Neural cell (in vitro differentiated cells): ENCODE results near the gene CRCP. TPM values are rescaled to one million over a fixed set of nuclear protein-coding genes. Genes with fewer than 3 reads are reported as not detected.
"Not testable (repeated sequence)": the region's sequence is repeated elsewhere in the genome, so short reads cannot be mapped to it uniquely, and the experiment has no call there.

Experiments
- H2AFZ ChIP-seq: fragments of 200-600, 300-800 bp; sonication (generic), shearing (Covaris generic); 2 replicates; pipeline ENCODE4 v1.6.0; 2014; ENCODE audit warnings: low read depth, mild to moderate bottlenecking, antibody characterized with exemption, low read length, moderate library complexity
- H3F3A ChIP-seq: fragments of 200-600 bp; shearing (Covaris generic); 2 replicates; pipeline ENCODE4 v1.6.1; 2016; ENCODE audit warnings: mild to moderate bottlenecking, moderate library complexity, mixed read lengths, antibody characterized with exemption, low read length; ENCODE audit not compliant: insufficient read depth, poor library complexity, severe bottlenecking
- H3K27ac ChIP-seq: fragments of 200-600, 300-800 bp; sonication (generic), shearing (Covaris generic); 2 replicates; pipeline ENCODE4 v1.5.1; 2014; ENCODE audit warnings: mild to moderate bottlenecking, low read length, moderate library complexity
- H3K27me3 ChIP-seq: fragments of 300-800, 200-600 bp; sonication (generic), shearing (Covaris generic); 2 replicates; pipeline ENCODE4 v1.6.0; 2014; ENCODE audit warnings: mild to moderate bottlenecking, low read depth, low read length, moderate library complexity; ENCODE audit not compliant: insufficient read depth
- H3K36me3 ChIP-seq: fragments of 300-800, 200-600 bp; sonication (generic), shearing (Covaris generic); 2 replicates; pipeline ENCODE4 v1.5.1; 2014; ENCODE audit warnings: mild to moderate bottlenecking, antibody characterized with exemption, low read length, moderate library complexity; ENCODE audit not compliant: insufficient read depth
- H3K4me2 ChIP-seq: fragments of 300-800, 200-600 bp; sonication (generic), shearing (Covaris generic); 2 replicates; pipeline ENCODE4 v1.6.0; 2014; ENCODE audit warnings: mild to moderate bottlenecking, low read length
- H3K4me3 ChIP-seq: fragments of 300-800, 200-600 bp; sonication (generic), shearing (Covaris generic); 2 replicates; pipeline ENCODE4 v1.5.1; 2014; ENCODE audit warnings: mild to moderate bottlenecking, low read length, moderate library complexity
- H3K79me2 ChIP-seq: fragments of 200-600 bp; shearing (Covaris generic); replicated peaks from 2 replicates; pipeline ENCODE4 v1.6.0; 2014; ENCODE audit warnings: mild to moderate bottlenecking, low read length, moderate library complexity; ENCODE audit not compliant: insufficient read depth
- H3K9ac ChIP-seq: fragments of 300-800, 200-600 bp; sonication (generic), shearing (Covaris generic); 2 replicates; pipeline ENCODE4 v1.6.1; 2016; ENCODE audit warnings: mild to moderate bottlenecking, low read length, mixed read lengths
- H3K9me2 ChIP-seq: fragments of 200-600 bp; shearing (Covaris generic); 2 replicates; pipeline ENCODE4 v1.6.1; 2016; ENCODE audit warnings: mild to moderate bottlenecking, low read length, mixed read lengths; ENCODE audit not compliant: insufficient read depth
- H3K9me3 ChIP-seq: fragments of 200-600, 300-800 bp; sonication (generic), shearing (Covaris generic); 2 replicates; pipeline ENCODE4 v1.6.1; 2016; ENCODE audit warnings: mild to moderate bottlenecking, mixed run types, low read length, moderate library complexity, mixed read lengths
- H4K20me1 ChIP-seq: fragments of 200-600 bp; shearing (Covaris generic); 2 replicates; pipeline ENCODE4 v1.6.1; 2016; ENCODE audit warnings: mild to moderate bottlenecking, mixed run types; ENCODE audit not compliant: insufficient read depth
- CTCF ChIP-seq: fragments of 450-650 bp; IDR thresholded peaks from 2 replicates; pipeline ENCODE4 v1.5.1; 2014; ENCODE audit warnings: antibody characterized with exemption, mild to moderate bottlenecking, moderate library complexity; ENCODE audit not compliant: poor library complexity, severe bottlenecking
- EP300 ChIP-seq: fragments of 450-650 bp; conservative IDR thresholded peaks from 2 replicates; pipeline ENCODE4 v1.6.1; 2014; ENCODE audit warnings: antibody characterized with exemption, mild to moderate bottlenecking, moderate library complexity; ENCODE audit not compliant: poor library complexity, severe bottlenecking
- EZH2 ChIP-seq: fragments of 200-600, 300-800 bp; shearing (Covaris generic), sonication (generic); IDR thresholded peaks from 2 replicates; pipeline ENCODE4 v1.6.1; 2014; ENCODE audit warnings: antibody characterized with exemption, low read length, borderline replicate concordance, mild to moderate bottlenecking; ENCODE audit not compliant: insufficient read depth, poor library complexity, severe bottlenecking
- POLR2AphosphoS5 ChIP-seq: IDR thresholded peaks from 2 replicates; pipeline ENCODE4 v1.6.1; 2012
- RAD21 ChIP-seq: fragments of 450-650 bp; conservative IDR thresholded peaks from 2 replicates; pipeline ENCODE4 v1.6.1; 2014; ENCODE audit warnings: antibody characterized with exemption, mild to moderate bottlenecking, moderate library complexity
- TAF1 ChIP-seq: IDR thresholded peaks from 2 replicates; pipeline ENCODE4 v1.6.1; 2012; ENCODE audit warnings: low read depth
- polyA plus RNA-seq: library from polyadenylated mRNA; depleted of rRNA; stranded (reverse); fragments of >200 nt; gene quantifications from 2 replicates; pipeline ENCODE4 v1.2.3, GENCODE V29; 2014
- TF ChIP-seq, protein P1 (sequence below): IDR thresholded peaks from 2 replicates; pipeline ENCODE4 v1.6.1; 2012; ENCODE audit warnings: borderline replicate concordance

CRCP gene
- polyA plus RNA-seq, 1 donor from 2014 or later = 53.6 TPM

DNA sequence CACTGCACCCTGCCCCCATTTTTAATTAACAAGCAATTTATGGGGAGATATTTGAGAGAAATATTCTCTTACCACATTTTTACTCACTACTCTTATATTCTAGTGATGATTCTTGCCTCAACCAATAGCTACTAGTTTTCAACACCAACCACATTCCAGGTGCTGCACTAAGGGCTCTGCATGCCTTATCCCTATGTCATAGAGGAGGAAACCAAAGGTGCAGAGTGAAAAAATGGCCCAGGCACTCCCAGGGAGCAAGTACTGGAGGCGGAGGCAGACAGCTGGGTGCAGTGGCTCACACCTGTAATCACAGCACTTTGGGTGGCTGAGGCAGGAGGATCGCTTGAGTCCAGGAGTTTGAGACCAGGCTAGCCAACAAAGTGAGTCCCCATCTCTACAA is 55.0 kb downstream of the CRCP start:
- no peak overlapping the region for H2AFZ ChIP-seq

GRCh38 chr7:66170309-66171231 is 55.9 kb downstream of the CRCP start:
- no peaks in the 10 kb centered on the region for H3K79me2 ChIP-seq
- H3F3A ChIP-seq = no peaks in the 10 kb centered on the region
- H3K9me2 ChIP-seq = no peaks in the 10 kb centered on the region
- H3K4me3 ChIP-seq = no peak overlapping the region
- H3K27ac ChIP-seq = no peak overlapping the region
- no peak overlapping the region for H2AFZ ChIP-seq
- TF ChIP-seq POLR2AphosphoS5 (no peak), RAD21 (no peak), EZH2 (no peak)
- no peaks in the 10 kb centered on the region for H3K9me3 ChIP-seq
- no peaks in the 10 kb centered on the region for H3K36me3 ChIP-seq
- no peak overlapping the region for H3K9ac ChIP-seq
- H3K4me2 ChIP-seq = no peak overlapping the region
- H3K27me3 ChIP-seq = no peaks in the 10 kb centered on the region
- no peaks in the 10 kb centered on the region for H4K20me1 ChIP-seq

More for the DNA sequence above, 55.0 kb downstream of the CRCP start:
- no peak overlapping the region for H3K27ac ChIP-seq
- H3K4me3 ChIP-seq = no peak overlapping the region
- TF ChIP-seq RAD21 (no peak), TAF1 (no peak), EP300 (no peak), CTCF (no peak)
- TF ChIP-seq, protein P1, sequence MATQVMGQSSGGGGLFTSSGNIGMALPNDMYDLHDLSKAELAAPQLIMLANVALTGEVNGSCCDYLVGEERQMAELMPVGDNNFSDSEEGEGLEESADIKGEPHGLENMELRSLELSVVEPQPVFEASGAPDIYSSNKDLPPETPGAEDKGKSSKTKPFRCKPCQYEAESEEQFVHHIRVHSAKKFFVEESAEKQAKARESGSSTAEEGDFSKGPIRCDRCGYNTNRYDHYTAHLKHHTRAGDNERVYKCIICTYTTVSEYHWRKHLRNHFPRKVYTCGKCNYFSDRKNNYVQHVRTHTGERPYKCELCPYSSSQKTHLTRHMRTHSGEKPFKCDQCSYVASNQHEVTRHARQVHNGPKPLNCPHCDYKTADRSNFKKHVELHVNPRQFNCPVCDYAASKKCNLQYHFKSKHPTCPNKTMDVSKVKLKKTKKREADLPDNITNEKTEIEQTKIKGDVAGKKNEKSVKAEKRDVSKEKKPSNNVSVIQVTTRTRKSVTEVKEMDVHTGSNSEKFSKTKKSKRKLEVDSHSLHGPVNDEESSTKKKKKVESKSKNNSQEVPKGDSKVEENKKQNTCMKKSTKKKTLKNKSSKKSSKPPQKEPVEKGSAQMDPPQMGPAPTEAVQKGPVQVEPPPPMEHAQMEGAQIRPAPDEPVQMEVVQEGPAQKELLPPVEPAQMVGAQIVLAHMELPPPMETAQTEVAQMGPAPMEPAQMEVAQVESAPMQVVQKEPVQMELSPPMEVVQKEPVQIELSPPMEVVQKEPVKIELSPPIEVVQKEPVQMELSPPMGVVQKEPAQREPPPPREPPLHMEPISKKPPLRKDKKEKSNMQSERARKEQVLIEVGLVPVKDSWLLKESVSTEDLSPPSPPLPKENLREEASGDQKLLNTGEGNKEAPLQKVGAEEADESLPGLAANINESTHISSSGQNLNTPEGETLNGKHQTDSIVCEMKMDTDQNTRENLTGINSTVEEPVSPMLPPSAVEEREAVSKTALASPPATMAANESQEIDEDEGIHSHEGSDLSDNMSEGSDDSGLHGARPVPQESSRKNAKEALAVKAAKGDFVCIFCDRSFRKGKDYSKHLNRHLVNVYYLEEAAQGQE = no peak
- no peak overlapping the region for H3K9ac ChIP-seq
- no peaks in the 10 kb centered on the region for H3K9me3 ChIP-seq
- no peaks in the 10 kb centered on the region for H3K79me2 ChIP-seq
- H3K4me2 ChIP-seq = no peak overlapping the region
- H3K9me2 ChIP-seq = no peaks in the 10 kb centered on the region
- no peaks in the 10 kb centered on the region for H3K36me3 ChIP-seq
- H4K20me1 ChIP-seq = no peaks in the 10 kb centered on the region
- no peaks in the 10 kb centered on the region for H3F3A ChIP-seq
- H3K27me3 ChIP-seq = no peaks in the 10 kb centered on the region

DNA sequence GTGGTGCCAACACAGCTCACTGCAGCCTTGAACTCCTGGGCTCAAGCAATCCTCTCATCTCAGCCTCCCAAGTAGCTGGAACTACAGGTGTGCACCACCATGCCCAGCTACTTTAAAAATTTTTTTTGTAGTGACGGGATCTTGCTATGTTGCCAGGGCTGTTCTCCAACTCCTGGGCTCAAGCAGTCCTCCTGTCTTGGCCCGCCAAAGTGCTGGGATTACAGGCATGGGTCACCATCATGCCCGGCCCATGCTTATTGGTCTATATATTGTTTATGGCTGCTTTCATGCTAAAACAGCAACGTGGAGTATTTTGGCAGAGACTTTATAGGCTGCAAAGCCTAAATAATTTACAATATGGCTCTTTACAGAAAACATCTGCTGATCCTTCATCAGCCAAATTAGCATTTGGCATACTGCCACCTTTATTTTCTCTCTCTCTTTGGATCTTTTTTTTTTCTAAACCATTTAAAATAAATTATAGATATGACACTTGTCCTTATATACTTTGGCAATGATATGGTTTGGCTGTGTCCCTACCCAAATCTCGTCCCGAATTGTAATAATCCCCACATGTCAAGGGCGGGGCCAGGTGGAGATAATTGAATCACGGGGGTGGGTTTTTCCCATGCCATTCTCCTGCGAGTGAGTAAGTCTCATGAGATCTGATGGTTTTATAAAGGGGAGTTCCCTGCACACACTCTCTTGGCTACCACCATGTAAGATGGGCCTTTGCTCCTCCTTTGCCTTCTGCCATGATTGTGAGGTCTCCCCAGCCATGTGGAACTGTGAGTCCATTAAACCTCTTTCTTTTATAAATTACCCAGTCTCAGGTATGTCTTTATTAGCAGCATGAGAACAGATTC is 58.1 kb downstream of the CRCP start:
- not testable (repeated sequence) for H3K27ac ChIP-seq, H3K79me2 ChIP-seq, H3K36me3 ChIP-seq, H3K9ac ChIP-seq, H3K4me3 ChIP-seq, H3K9me2 ChIP-seq, H4K20me1 ChIP-seq, H3F3A ChIP-seq, H3K27me3 ChIP-seq, H3K4me2 ChIP-seq, H2AFZ ChIP-seq, H3K9me3 ChIP-seq
